Endothelial cell of umbilical vein (primary cell): ENCODE data around the gene DNAL1. TPM values are rescaled to one million over a fixed set of nuclear protein-coding genes. Genes with fewer than 3 reads are reported as not detected.

Experiments used
- BruUV-seq: library from RNA; stranded (reverse); fragments of 400-500 nt; replicated peaks from 2 replicates; lab custom pipeline; 2021; lab: Mats Ljungman, UMichigan
- CTCF ChIA-PET: fragments of 300-600, 350-600 bp; sonication (Branson Sonifier 250); formaldehyde crosslinking; loops from one replicate; lab custom pipeline; 2021; ENCODE audit warnings: antibody characterized with exemption, inconsistent platforms; lab: Charles Lee
- POLR2A ChIA-PET: fragments of 300-600, 350-600 bp; sonication (Branson Sonifier 250); formaldehyde crosslinking; loops from one replicate; lab custom pipeline; 2021; ENCODE audit warnings: antibody characterized with exemption, inconsistent platforms; lab: Charles Lee
- DNase-seq: peaks from one replicate; pipeline ENCODE4 v3.0.0-alpha.2; 2011; ENCODE audit warnings: low read depth, low spot score
- FAIRE-seq: peaks from 2 replicates; lab custom pipeline; 2011; peaks lifted over from hg19 to GRCh38; lab: Jason Lieb, UNC
- H2AFZ ChIP-seq: 2 replicates; pipeline ENCODE4 v1.6.0; 2012; ENCODE audit warnings: low read depth, low read length, control low read depth, inconsistent platforms
- H3K27ac ChIP-seq: 2 replicates; pipeline ENCODE4 v1.5.1; 2011; ENCODE audit warnings: low read depth, mild to moderate bottlenecking, control low read depth, low read length, moderate library complexity; ENCODE audit not compliant: insufficient read depth
- H3K27me3 ChIP-seq, 2 experiments: 2 replicates each; pipeline versions ENCODE4 v1.6.0 to v1.6.1; 2011; ENCODE audit warnings: low read length in 2 of 2, mixed read lengths in 1 of 2; ENCODE audit not compliant: control insufficient read depth in 2 of 2, insufficient read depth in 2 of 2
- H3K36me3 ChIP-seq, 2 experiments: 2 replicates in 1 of 2; 3 replicates in 1 of 2; pipeline ENCODE4 v1.5.1; 2011; ENCODE audit warnings: low read length in 2 of 2, mild to moderate bottlenecking in 1 of 2, moderate library complexity in 1 of 2; ENCODE audit not compliant: control insufficient read depth in 2 of 2, insufficient read depth in 2 of 2; ENCODE audit errors: extremely low read depth in 1 of 2
- H3K4me1 ChIP-seq: 3 replicates; pipeline ENCODE4 v1.5.1; 2011; ENCODE audit warnings: mild to moderate bottlenecking, low read length; ENCODE audit not compliant: control insufficient read depth, insufficient read depth; ENCODE audit errors: extremely low read depth
- H3K4me2 ChIP-seq: 2 replicates; pipeline ENCODE4 v1.6.1; 2011; ENCODE audit warnings: low read length, control low read depth, mixed read lengths; ENCODE audit not compliant: insufficient read depth
- H3K4me3 ChIP-seq, 3 experiments: fragments of 200-600 bp in 1 of 3; sonication (generic), shearing (Covaris generic) in 1 of 3; replicated peaks in 1 of 3; 2 replicates each; pipeline ENCODE4 v1.5.1; 2011 to 2016; ENCODE audit warnings: control low read depth in 3 of 3, low read length in 3 of 3, mild to moderate bottlenecking in 2 of 3, inconsistent platforms in 1 of 3, low read depth in 1 of 3, moderate library complexity in 1 of 3; ENCODE audit not compliant: insufficient read depth in 1 of 3
- H3K79me2 ChIP-seq: 2 replicates; pipeline ENCODE4 v1.6.0; 2012; ENCODE audit warnings: low read length, inconsistent platforms; ENCODE audit not compliant: control insufficient read depth, insufficient read depth
- H3K9ac ChIP-seq: replicated peaks from 2 replicates; pipeline ENCODE3; 2011; ENCODE audit warnings: low read length, control low read depth; ENCODE audit not compliant: insufficient read depth; ENCODE audit errors: extremely low read depth
- H3K9me1 ChIP-seq: replicated peaks from 3 replicates; pipeline ENCODE4 v1.6.0; 2011; ENCODE audit warnings: mild to moderate bottlenecking, low read length; ENCODE audit not compliant: control insufficient read depth, insufficient read depth; ENCODE audit errors: extremely low read depth
- H3K9me3 ChIP-seq: replicated peaks from 2 replicates; pipeline ENCODE4 v1.5.1; 2012; ENCODE audit warnings: low read length, inconsistent platforms; ENCODE audit not compliant: control insufficient read depth, insufficient read depth
- H4K20me1 ChIP-seq: replicated peaks from 2 replicates; pipeline ENCODE3; 2011; ENCODE audit warnings: mild to moderate bottlenecking, low read length; ENCODE audit not compliant: control insufficient read depth, insufficient read depth; ENCODE audit errors: extremely low read depth
- CTCF ChIP-seq, 2 donors: IDR thresholded peaks; 1 replicate in 1 of 2; 2 replicates in 1 of 2; pipeline ENCODE4 v1.5.1; 2011; ENCODE audit warnings: low read length in 2 of 2, mild to moderate bottlenecking in 2 of 2, moderate library complexity in 2 of 2, control low read depth in 1 of 2, inconsistent platforms in 1 of 2, low read depth in 1 of 2; ENCODE audit not compliant: insufficient read depth in 1 of 2; ENCODE audit errors: extremely low read depth in 1 of 2
- EZH2 ChIP-seq: IDR thresholded peaks from 2 replicates; pipeline ENCODE4 v1.6.1; 2012; ENCODE audit warnings: borderline replicate concordance, low read depth, mild to moderate bottlenecking, moderate library complexity, low read length, inconsistent platforms; ENCODE audit not compliant: severe bottlenecking
- FOS ChIP-seq: IDR thresholded peaks from 2 replicates; pipeline ENCODE4 v1.6.1; 2011; ENCODE audit warnings: mild to moderate bottlenecking, low read length, moderate library complexity, borderline replicate concordance; ENCODE audit not compliant: insufficient read depth
- GATA2 ChIP-seq: IDR thresholded peaks from 2 replicates; pipeline ENCODE4 v1.7.0; 2011; ENCODE audit warnings: low read depth, mild to moderate bottlenecking, moderate library complexity, mixed read lengths, low read length; ENCODE audit not compliant: insufficient read length, insufficient read depth
- JUN ChIP-seq: IDR thresholded peaks from 2 replicates; pipeline ENCODE4 v1.6.1; 2011; ENCODE audit warnings: borderline replicate concordance, low read depth; ENCODE audit not compliant: insufficient read length, insufficient read depth
- MYC ChIP-seq: IDR thresholded peaks from one replicate; pipeline ENCODE4 v1.6.1; 2011; ENCODE audit warnings: mild to moderate bottlenecking, low read depth, low read length
- POLR2A ChIP-seq: IDR thresholded peaks from 2 replicates; pipeline ENCODE4 v1.6.1; 2012; ENCODE audit warnings: low read depth, mild to moderate bottlenecking, control low read depth, low read length
- POLR2AphosphoS5 ChIP-seq: IDR thresholded peaks from 2 replicates; pipeline ENCODE4 v1.6.1; 2012; ENCODE audit warnings: low read depth, mild to moderate bottlenecking, control low read depth, low read length, moderate library complexity; ENCODE audit not compliant: insufficient read depth
- dilution Hi-C: fragments of 300-500 bp; cut with MboI; formaldehyde crosslinking; loops from one replicate; pipeline ENCODE4 v1.15.0; 2019; ENCODE audit warnings: low sequenced_read_pairs; ENCODE audit not compliant: extremely low pct_ligation_motif_present
- intact Hi-C: fragments of 100-400 bp; cut with micrococcal nuclease; formaldehyde crosslinking; loops from one replicate; pipeline ENCODE4 v1.10.0; 2022
- polyA plus RNA-seq, 4 experiments: library from polyadenylated mRNA; depleted of rRNA in 3 of 4; stranded (reverse) in 3 of 4; unstranded in 1 of 4; fragments of >200 nt; gene quantifications; 2 replicates each; pipeline versions ENCODE4 v1.2.1 to v1.2.3, GENCODE V29; 2011 to 2012; ENCODE audit warnings: missing spikeins in 1 of 4
- total RNA-seq: library from RNA; stranded (reverse); gene quantifications from 2 replicates; pipeline ENCODE4 v1.2.3, GENCODE V29; 2021
- TF ChIP-seq, protein P1 (sequence below): IDR thresholded peaks from 2 replicates; pipeline ENCODE4 v1.6.1; 2011; ENCODE audit not compliant: insufficient read depth, insufficient read length

The DNAL1 gene
- total and polyA plus RNA-seq, 2 donors (not counting 3 experiments of a cell fraction or from before 2014, with no cell fraction given), result 2.4 to 15.3 TPM

- H2AFZ ChIP-seq, result no peak overlapping the region
- no peaks in the 10 kb centered on the region for H3K9me3 ChIP-seq
- POLR2A ChIA-PET, result no interaction called here
- peaks cover 24 to 33% of the 10 kb centered on the region in 2 experiments for H3K36me3 ChIP-seq
- peaks cover 29% of the 10 kb centered on the region for H3K4me1 ChIP-seq
- no peak overlapping the region for H3K4me2 ChIP-seq
- H4K20me1 ChIP-seq, result no peaks in the 10 kb centered on the region
- peaks cover 49% of the 10 kb centered on the region for H3K79me2 ChIP-seq
- dilution Hi-C loops (no loop called here), intact Hi-C loops (no loop called here)
- no peaks in the 10 kb centered on the region for H3K9me1 ChIP-seq
- no peak for TF ChIP-seq EZH2
- no peak for TF ChIP-seq JUN
- TF ChIP-seq MYC, result no peak
- no peak for TF ChIP-seq GATA2
- TF ChIP-seq POLR2A, result no peak
- no peak for TF ChIP-seq POLR2AphosphoS5
- no peak for TF ChIP-seq CTCF (IDR thresholded peaks at IDR 0.05; ENCODE audit: extremely low read depth in 1 of 2, insufficient read depth in 1 of 2, low read depth in 1 of 2, low read length in 2 of 2)
- TF ChIP-seq, protein P1, sequence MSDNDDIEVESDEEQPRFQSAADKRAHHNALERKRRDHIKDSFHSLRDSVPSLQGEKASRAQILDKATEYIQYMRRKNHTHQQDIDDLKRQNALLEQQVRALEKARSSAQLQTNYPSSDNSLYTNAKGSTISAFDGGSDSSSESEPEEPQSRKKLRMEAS, result no peak
- TF ChIP-seq FOS, result no peak
- DNase-seq, result no peak
- H3K4me3 ChIP-seq, result no peak overlapping the region
- CTCF ChIA-PET, result interaction anchor here (0.8 to 12.5 kb wide), 6 partner anchors 12 to 137 kb away, joined by 3 to 245 read pairs (median 48); a partner anchor contains a TSS
- FAIRE-seq, result no peak
- no peak overlapping the region for H3K27ac ChIP-seq
- BruUV-seq, result no TSS peak
- H3K9ac ChIP-seq, result no peak overlapping the region
- H3K27me3 ChIP-seq, result no peaks in the 10 kb centered on the region
Observed at GRCh38 chr14:73731111-73731510, 86.3 kb downstream of the DNAL1 start.
